ENCODE results near the gene LYST. TPM values are rescaled to one million over a fixed set of nuclear protein-coding genes. Genes with fewer than 3 reads are reported as not detected.

The LYST gene
- polyA plus RNA-seq, 1 of the 3 experiments (the other 2 are of a cell fraction) = 3.9 TPM

GRCh38 chr1:235702412-235702811, 164.3 kb downstream of the LYST start:
- POLR2A ChIA-PET = no interaction called here
- Histone ChIP-seq H3K79me2 (ENCODE audit: insufficient read depth) (no peaks in the 10 kb centered on the region), H3K27me3 (ENCODE audit: insufficient read depth) (no peaks in the 10 kb centered on the region), H3F3A (replicated peaks; ENCODE audit: insufficient read depth) (peaks cover 13% of the 10 kb centered on the region), H3K9me2 (no peaks in the 10 kb centered on the region), H3K4me1 (ENCODE audit: control insufficient read depth in 1 of 2, insufficient read depth in 2 of 2, low read depth in 1 of 2, low read length in 1 of 2) (no peaks in the 10 kb centered on the region), H4K20me1 (ENCODE audit: insufficient read depth) (no peaks in the 10 kb centered on the region), H3K36me3 (replicated peaks in 1 of 2; ENCODE audit: control insufficient read depth in 1 of 2, insufficient read depth in 2 of 2, low read length in 1 of 2) (peaks cover 4 to 25% of the 10 kb centered on the region in 2 experiments), H3K27ac (ENCODE audit: low read depth in 2 of 2, low read length in 1 of 2) (no peak overlapping the region), H3K4me3 (ENCODE audit: low read depth in 2 of 2, low read length in 1 of 2) (no peak overlapping the region), H3K9ac (no peak overlapping the region), H3K4me2 (no peak overlapping the region), H3K9me3 (no peaks in the 10 kb centered on the region), H2AFZ (ENCODE audit: low read depth) (no peak overlapping the region)
- CTCF ChIA-PET = no interaction called here
- TF ChIP-seq FOXM1 (IDR thresholded peaks at IDR 0.05; ENCODE audit: low read depth) = no peak
- TF ChIP-seq MXI1 (IDR thresholded peaks at IDR 0.05; ENCODE audit: low read depth, low read length) = no peak
- no peak for TF ChIP-seq GATA2 (CRISPR knock-in tag; IDR thresholded peaks at IDR 0.05)
- TF ChIP-seq POLR2AphosphoS5 (IDR thresholded peaks at IDR 0.05; ENCODE audit: low read depth, low read length) = no peak
- TF ChIP-seq FOSL2 (IDR thresholded peaks at IDR 0.05; ENCODE audit: borderline replicate concordance, low read depth) = no peak
- TF ChIP-seq YY1 (IDR thresholded peaks at IDR 0.05; ENCODE audit: low read depth) = no peak
- no peak for TF ChIP-seq GABPA (IDR thresholded peaks at IDR 0.05; ENCODE audit: low read depth)
- no peak for TF ChIP-seq RCOR1 (IDR thresholded peaks at IDR 0.05; ENCODE audit: low read length)
- TF ChIP-seq RXRA (IDR thresholded peaks at IDR 0.05; ENCODE audit: borderline replicate concordance, low read depth) = no peak
- TF ChIP-seq IRF3 (IDR thresholded peaks at IDR 0.05; ENCODE audit: low read depth, low read length) = no peak
- TF ChIP-seq EP300 (IDR thresholded peaks at IDR 0.05; ENCODE audit: borderline replicate concordance in 1 of 2, low read depth in 1 of 2, low read length in 1 of 2) = no peak
- TF ChIP-seq ELF1 (IDR thresholded peaks at IDR 0.05) = no peak
- no peak for TF ChIP-seq USF2 (IDR thresholded peaks at IDR 0.05; ENCODE audit: borderline replicate concordance, low read depth, low read length)
- TF ChIP-seq TAF1 (IDR thresholded peaks at IDR 0.05; ENCODE audit: borderline replicate concordance, low read depth, low read length) = no peak
- no peak for TF ChIP-seq TEAD4 (IDR thresholded peaks at IDR 0.05; ENCODE audit: borderline replicate concordance, insufficient read depth)
- TF ChIP-seq CHD2 (IDR thresholded peaks at IDR 0.05; ENCODE audit: low read length, partially characterized antibody) = no peak
- no peak for DNase-seq
- WGBS (ENCODE audit: low lambda C conversion rate) = 95% methylated on average over 9 of the region's 9 CpGs

GRCh38 chr1:235697508-235697907, 169.2 kb downstream of the LYST start:
- Histone ChIP-seq H3K27me3 (ENCODE audit: insufficient read depth) (no peaks in the 10 kb centered on the region), H4K20me1 (ENCODE audit: insufficient read depth) (no peaks in the 10 kb centered on the region), H3F3A (replicated peaks; ENCODE audit: insufficient read depth) (no peaks in the 10 kb centered on the region), H3K4me1 (ENCODE audit: control insufficient read depth in 1 of 2, insufficient read depth in 2 of 2, low read depth in 1 of 2, low read length in 1 of 2) (no peaks in the 10 kb centered on the region), H3K27ac (ENCODE audit: low read depth in 2 of 2, low read length in 1 of 2) (no peak overlapping the region), H3K79me2 (ENCODE audit: insufficient read depth) (no peaks in the 10 kb centered on the region), H3K9me3 (no peaks in the 10 kb centered on the region), H3K36me3 (replicated peaks in 1 of 2; ENCODE audit: control insufficient read depth in 1 of 2, insufficient read depth in 2 of 2, low read length in 1 of 2) (peaks cover 3 to 6% of the 10 kb centered on the region in 2 experiments), H3K4me3 (ENCODE audit: low read depth in 2 of 2, low read length in 1 of 2) (no peak overlapping the region), H2AFZ (ENCODE audit: low read depth) (no peak overlapping the region), H3K4me2 (no peak overlapping the region), H3K9ac (no peak overlapping the region), H3K9me2 (no peaks in the 10 kb centered on the region)
- DNase-seq = no peak
- CTCF ChIA-PET = no interaction called here
- POLR2A ChIA-PET = no interaction called here
- WGBS (ENCODE audit: low lambda C conversion rate) = 91% methylated on average over 2 of the region's 2 CpGs
- no peak for TF ChIP-seq TEAD4 (IDR thresholded peaks at IDR 0.05; ENCODE audit: borderline replicate concordance, insufficient read depth)
